Measurements from ENCODE around the gene SAMM50.

SAMM50 gene

GRCh38 chr22:43955040-43955882, at the start of gene SAMM50:
Gene SAMM50, plus strand, starts transcription at chr22:43955442. Its CDS starts 136 bp downstream, at chr22:43955578.
- DNase-seq (ENCODE audit: low spot score) = peak; percentile 94

- DNase-seq (ENCODE audit: low spot score) = no peak
These were observed 49.6 kb upstream of the SAMM50 start for GRCh38 chr22:43905681-43906080.

GRCh38 chr22:43909708-43910107, 45.5 kb upstream of the SAMM50 start:
- no peak for DNase-seq (ENCODE audit: low spot score)

GRCh38 chr22:43910178-43910695, 45.0 kb upstream of the SAMM50 start:
- DNase-seq (ENCODE audit: low spot score) = no peak

GRCh38 chr22:43911351-43911750, 43.9 kb upstream of the SAMM50 start:
- DNase-seq (ENCODE audit: low spot score) = no peak

- DNase-seq (ENCODE audit: low spot score) = no peak
These were observed 37.7 kb upstream of the SAMM50 start for GRCh38 chr22:43917521-43917920.

- DNase-seq (ENCODE audit: low spot score) = no peak
These were observed 35.9 kb upstream of the SAMM50 start for GRCh38 chr22:43919106-43919973.

- peak; percentile 52 for DNase-seq (ENCODE audit: low spot score)
These were observed 33.9 kb upstream of the SAMM50 start for GRCh38 chr22:43921370-43921769.

GRCh38 chr22:43922123-43922522, 33.1 kb upstream of the SAMM50 start:
- DNase-seq (ENCODE audit: low spot score) = peak; percentile 9

GRCh38 chr22:43923191-43923590, 32.1 kb upstream of the SAMM50 start:
- DNase-seq (ENCODE audit: low spot score) = no peak

- peak; percentile 77 for DNase-seq (ENCODE audit: low spot score)
These were observed 31.4 kb upstream of the SAMM50 start, which contains the start of gene PNPLA3 for GRCh38 chr22:43923631-43924464. Gene PNPLA3, plus strand, starts transcription at chr22:43923805. Its CDS starts 107 bp downstream, at chr22:43923912.

- no peak for DNase-seq (ENCODE audit: low spot score)
These were observed 30.4 kb upstream of the SAMM50 start for GRCh38 chr22:43924877-43925276.

GRCh38 chr22:43925433-43926348, 29.6 kb upstream of the SAMM50 start:
- no peak for DNase-seq (ENCODE audit: low spot score)

- DNase-seq (ENCODE audit: low spot score) = no peak
These were observed 28.9 kb upstream of the SAMM50 start for GRCh38 chr22:43926349-43926710.

- no peak for DNase-seq (ENCODE audit: low spot score)
These were observed 26.8 kb upstream of the SAMM50 start for GRCh38 chr22:43928468-43928867.

- DNase-seq (ENCODE audit: low spot score) = no peak
These were observed 26.3 kb upstream of the SAMM50 start for GRCh38 chr22:43928908-43929307.

- no peak for DNase-seq (ENCODE audit: low spot score)
These were observed 23.5 kb upstream of the SAMM50 start for GRCh38 chr22:43931771-43932170.

GRCh38 chr22:43941449-43941848, 13.8 kb upstream of the SAMM50 start:
- no peak for DNase-seq (ENCODE audit: low spot score)

GRCh38 chr22:43944670-43945430, 10.4 kb upstream of the SAMM50 start:
- DNase-seq (ENCODE audit: low spot score) = no peak

Data from LoVo (cell line).